HFFc6 (cell line): ENCODE results near the gene PCDHB14. TPM values are rescaled to one million over a fixed set of nuclear protein-coding genes. Genes with fewer than 3 reads are reported as not detected.
A peak's percentile ranks its signal among the peaks of the same experiment; 100 is the strongest.
"Not testable (repeated sequence)": the region's sequence is repeated elsewhere in the genome, so short reads cannot be mapped to it uniquely, and the experiment has no call there.

ENCODE experiments used
- DNase-seq: peaks from one replicate; pipeline ENCODE4 v3.0.0-alpha.2; 2018
- H3K27ac Mint-ChIP-seq: 2 replicates; pipeline ENCODE4 v1.8.0; 2020; ENCODE audit warnings: mild to moderate bottlenecking, mixed read lengths
- H3K27me3 Mint-ChIP-seq: 2 replicates; pipeline ENCODE4 v1.8.0; 2021; ENCODE audit warnings: mild to moderate bottlenecking, moderate library complexity, mixed read lengths; ENCODE audit not compliant: insufficient read depth
- H3K36me3 Mint-ChIP-seq: 2 replicates; pipeline ENCODE4 v1.8.0; 2021; ENCODE audit warnings: low read depth, mixed read lengths
- H3K4me1 Mint-ChIP-seq: 2 replicates; pipeline ENCODE4 v1.8.0; 2020; ENCODE audit warnings: low read depth, mixed read lengths
- H3K4me3 Mint-ChIP-seq: 2 replicates; pipeline ENCODE4 v1.8.0; 2020; ENCODE audit warnings: mild to moderate bottlenecking, moderate library complexity, mixed read lengths
- H3K9me3 Mint-ChIP-seq: 2 replicates; pipeline ENCODE4 v1.8.0; 2020; ENCODE audit warnings: mild to moderate bottlenecking, mixed read lengths
- CTCF ChIP-seq: fragments of 200-600 bp; sonication (generic); IDR thresholded peaks from 2 replicates; pipeline ENCODE4 v1.5.0; 2021; ENCODE audit warnings: antibody characterized with exemption, mild to moderate bottlenecking
- total RNA-seq, 6 experiments: library from RNA; stranded (reverse); fragmentation: NEBNext Ultra II Directional; extraction: Animal tissue kit (Norgen Biotek cat#: 25700); gene quantifications; 2 replicates in 1 of 6; 3 replicates in 5 of 6; pipeline ENCODE4 v1.2.3, GENCODE V29; 2021

Gene PCDHB14
- total RNA-seq, 6 experiments from 2014 or later, result 1.8 to 3.5 (median 2.7) TPM

GRCh38 chr5:141192110-141192725 is 30.9 kb upstream of the PCDHB14 start, which contains the start of gene PCDHB10:
TSS of gene PCDHB10 (plus strand) at chr5:141192353. CDS start at chr5:141192553, 200 bp downstream.
- Mint-ChIP-seq H3K36me3 (peaks cover 18% of the 10 kb centered on the region), H3K27ac (no peak within 1 kb of the TSS), H3K4me3 (peak within 1 kb of the TSS; percentile 76), H3K9me3 (peaks cover 38% of the 10 kb centered on the region), H3K4me1 (peaks cover 20% of the 10 kb centered on the region), H3K27me3 (peaks cover 9% of the 10 kb centered on the region)
- peak; percentile 86 for TF ChIP-seq CTCF
- peak; percentile 33 for DNase-seq

GRCh38 chr5:141194332-141194731 is 28.8 kb upstream of the PCDHB14 start:
- H3K27me3 Mint-ChIP-seq, DNase-seq, H3K4me3 Mint-ChIP-seq, H3K27ac Mint-ChIP-seq: not testable (repeated sequence)
- H3K4me1 Mint-ChIP-seq, result peaks cover 13% of the 10 kb centered on the region; the same call in 1 of the 2 replicates
- peaks cover 37% of the 10 kb centered on the region for H3K9me3 Mint-ChIP-seq
- H3K36me3 Mint-ChIP-seq, result peaks cover 13% of the 10 kb centered on the region

GRCh38 chr5:141196363-141196762 is 26.8 kb upstream of the PCDHB14 start:
- H3K36me3 Mint-ChIP-seq, result peaks cover 19% of the 10 kb centered on the region
- H3K27ac Mint-ChIP-seq, result no peak overlapping the region
- H3K4me3 Mint-ChIP-seq, result no peak overlapping the region
- peaks cover 46% of the 10 kb centered on the region for H3K9me3 Mint-ChIP-seq
- H3K27me3 Mint-ChIP-seq, result no peaks in the 10 kb centered on the region; the same call in 1 of the 2 replicates
- no peak for TF ChIP-seq CTCF
- DNase-seq, result no peak
- H3K4me1 Mint-ChIP-seq, result peaks cover 13% of the 10 kb centered on the region; the same call in 1 of the 2 replicates

- Mint-ChIP-seq H3K9me3 (peaks cover 52% of the 10 kb centered on the region), H3K27ac (no peak within 1 kb of the TSS), H3K27me3 (peaks cover 2% of the 10 kb centered on the region; the same call in 1 of the 2 replicates), H3K4me1 (no peaks in the 10 kb centered on the region), H3K36me3 (peaks cover 14% of the 10 kb centered on the region), H3K4me3 (peak within 1 kb of the TSS; percentile 55)
- peak; percentile 66 for TF ChIP-seq CTCF
- DNase-seq, result no peak
Measured at GRCh38 chr5:141199359-141200235, 23.5 kb upstream of the PCDHB14 start, which contains the start of gene PCDHB11. TSS of gene PCDHB11 (plus strand) at chr5:141199627. CDS start at chr5:141199775, 148 bp downstream.

GRCh38 chr5:141201126-141201525 is 22.0 kb upstream of the PCDHB14 start:
- Mint-ChIP-seq H3K9me3 (peaks cover 43% of the 10 kb centered on the region), H3K36me3 (peaks cover 13% of the 10 kb centered on the region)
- DNase-seq, H3K27me3 Mint-ChIP-seq, H3K4me1 Mint-ChIP-seq, H3K27ac Mint-ChIP-seq, H3K4me3 Mint-ChIP-seq: not testable (repeated sequence)

GRCh38 chr5:141201646-141202045 is 21.5 kb upstream of the PCDHB14 start:
- H3K9me3 Mint-ChIP-seq, result peaks cover 38% of the 10 kb centered on the region
- not testable (repeated sequence) for H3K36me3 Mint-ChIP-seq, H3K4me3 Mint-ChIP-seq

GRCh38 chr5:141208478-141208877 is 14.7 kb upstream of the PCDHB14 start, which contains the start of gene PCDHB12:
TSS of gene PCDHB12 (plus strand) at chr5:141208719. CDS start at chr5:141208908, 189 bp downstream.
- Mint-ChIP-seq H3K4me3 (peak within 1 kb of the TSS; percentile 86), H3K36me3 (peaks cover 4% of the 10 kb centered on the region), H3K27ac (no peak within 1 kb of the TSS), H3K27me3 (peaks cover 7% of the 10 kb centered on the region), H3K4me1 (peaks cover 9% of the 10 kb centered on the region), H3K9me3 (peaks cover 6% of the 10 kb centered on the region)
- DNase-seq, result peak; percentile 24
- TF ChIP-seq CTCF, result peak; percentile 79

More at GRCh38 chr5:141201646-141202045, 21.5 kb upstream of the PCDHB14 start:
- DNase-seq, H3K27ac Mint-ChIP-seq, H3K27me3 Mint-ChIP-seq, H3K4me1 Mint-ChIP-seq: not testable (repeated sequence)

GRCh38 chr5:141210281-141210680 is 12.9 kb upstream of the PCDHB14 start:
- Mint-ChIP-seq H3K4me1 (peaks cover 18% of the 10 kb centered on the region), H3K9me3 (peaks cover 13% of the 10 kb centered on the region)
- not testable (repeated sequence) for H3K27me3 Mint-ChIP-seq, H3K4me3 Mint-ChIP-seq, H3K36me3 Mint-ChIP-seq, DNase-seq, H3K27ac Mint-ChIP-seq

- H3K27me3 Mint-ChIP-seq, H3K36me3 Mint-ChIP-seq, DNase-seq: not testable (repeated sequence)
Measured at GRCh38 chr5:141210849-141211248, 12.3 kb upstream of the PCDHB14 start.

More at GRCh38 chr5:141210849-141211248, 12.3 kb upstream of the PCDHB14 start:
- peaks cover 18% of the 10 kb centered on the region for H3K4me1 Mint-ChIP-seq
- H3K4me3 Mint-ChIP-seq, H3K27ac Mint-ChIP-seq: not testable (repeated sequence)
- peaks cover 15% of the 10 kb centered on the region for H3K9me3 Mint-ChIP-seq
